Esophagus (tissue), 2 donors: ENCODE measurements around the gene RSL1D1. TPM values are rescaled to one million over a fixed set of nuclear protein-coding genes. Genes with fewer than 3 reads are reported as not detected.
"Not testable (repeated sequence)": the region's sequence is repeated elsewhere in the genome, so short reads cannot be mapped to it uniquely, and the experiment has no call there.

Experiments
- H3K27ac ChIP-seq, 2 donors: one replicate each; pipeline ENCODE4 v1.5.1; 2013; ENCODE audit warnings: low read depth in 2 of 2, mild to moderate bottlenecking in 2 of 2, inconsistent platforms in 1 of 2, low read length in 1 of 2, moderate library complexity in 1 of 2
- H3K27me3 ChIP-seq, 2 donors: one replicate each; pipeline ENCODE4 v1.6.1; 2013; ENCODE audit warnings: low read length in 2 of 2, control low read depth in 1 of 2, mild to moderate bottlenecking in 1 of 2; ENCODE audit not compliant: insufficient read depth in 2 of 2, control insufficient read depth in 1 of 2
- H3K36me3 ChIP-seq, 2 donors: one replicate each; pipeline ENCODE4 v1.6.1; 2013; ENCODE audit warnings: low read length in 1 of 2; ENCODE audit not compliant: control insufficient read depth in 2 of 2, insufficient read depth in 2 of 2
- H3K4me1 ChIP-seq, 2 donors: one replicate each; pipeline ENCODE4 v1.6.1; 2013; ENCODE audit warnings: low read length in 1 of 2; ENCODE audit not compliant: control insufficient read depth in 2 of 2, insufficient read depth in 2 of 2
- H3K4me3 ChIP-seq, 2 donors: one replicate each; pipeline ENCODE4 v1.5.1; 2013; ENCODE audit warnings: low read length in 2 of 2, mild to moderate bottlenecking in 2 of 2, low read depth in 1 of 2, moderate library complexity in 1 of 2
- H3K9me3 ChIP-seq, 2 donors: one replicate each; pipeline ENCODE4 v1.6.1; 2013; ENCODE audit warnings: mild to moderate bottlenecking in 2 of 2, low read depth in 1 of 2, low read length in 1 of 2, moderate library complexity in 1 of 2; ENCODE audit not compliant: control insufficient read depth in 2 of 2, insufficient read depth in 1 of 2
- WGBS, 2 donors: extraction: QIAGEN DNeasy Blood & Tissue Kit; methylation state at CpG; one replicate each; pipeline ENCODE4 v1.1.7; 2013; 5-methylcytosine and 5-hydroxymethylcytosine counted together
- polyA plus RNA-seq, 2 donors: library from polyadenylated mRNA; stranded (reverse); fragments of 200-250 nt; gene quantifications; one replicate each; pipeline ENCODE4 v1.2.3, GENCODE V29; 2013
- donor health status: healthy with polysubstance abuse.
- donor health status: Bipolar disorder and iron deficiency.

The RSL1D1 gene
- polyA plus RNA-seq, 2 donors, result 28.8 to 70.5 TPM

- H3K36me3 ChIP-seq, result peaks cover 8 to 14% of the 10 kb centered on the region in 2 donors
- peaks cover 0 to 2% of the 10 kb centered on the region in 2 donors for H3K4me1 ChIP-seq
- H3K4me3 ChIP-seq, result no peak overlapping the region
- WGBS, 2 donors, result 68 to 74% methylated on average over 6 of the region's 6 CpGs
- H3K27ac ChIP-seq, result no peak overlapping the region
- H3K9me3 ChIP-seq, result no peaks in the 10 kb centered on the region
- no peaks in the 10 kb centered on the region for H3K27me3 ChIP-seq
Measured at GRCh38 chr16:11833951-11834695, 17.2 kb downstream of the RSL1D1 start.

GRCh38 chr16:11828696-11829095 is 22.6 kb downstream of the RSL1D1 start:
- Histone ChIP-seq H3K9me3 (no peaks in the 10 kb centered on the region), H3K4me3 (no peak overlapping the region), H3K27ac (no peak overlapping the region), H3K4me1 (no peaks in the 10 kb centered on the region), H3K36me3 (no peaks in the 10 kb centered on the region), H3K27me3 (no peaks in the 10 kb centered on the region)
- WGBS, 2 donors, result 73 to 80% methylated on average over 5 of the region's 5 CpGs

- WGBS, 2 donors, result 90 to 96% methylated on average over 13 of the region's 13 CpGs
Measured at GRCh38 chr16:11825520-11826165, 25.7 kb downstream of the RSL1D1 start.

GRCh38 chr16:11824362-11824761 is 27.0 kb downstream of the RSL1D1 start:
- WGBS, 2 donors, result 35 to 45% methylated on average over 5 of the region's 5 CpGs
- H3K27ac ChIP-seq, result no peak overlapping the region

More at GRCh38 chr16:11825520-11826165, 25.7 kb downstream of the RSL1D1 start:
- not testable (repeated sequence) for H3K4me3 ChIP-seq, H3K9me3 ChIP-seq, H3K27me3 ChIP-seq, H3K27ac ChIP-seq, H3K36me3 ChIP-seq, H3K4me1 ChIP-seq

GRCh38 chr16:11823645-11824044 is 27.7 kb downstream of the RSL1D1 start:
- not testable (repeated sequence) for H3K27me3 ChIP-seq, H3K36me3 ChIP-seq, H3K4me1 ChIP-seq, H3K4me3 ChIP-seq, H3K27ac ChIP-seq, H3K9me3 ChIP-seq
- 91 to 93% methylated on average over 5 of the region's 5 CpGs for WGBS, 2 donors

More at GRCh38 chr16:11824362-11824761, 27.0 kb downstream of the RSL1D1 start:
- no peak overlapping the region for H3K4me3 ChIP-seq
- H3K36me3 ChIP-seq, result no peaks in the 10 kb centered on the region
- H3K27me3 ChIP-seq, result no peaks in the 10 kb centered on the region
- no peaks in the 10 kb centered on the region for H3K9me3 ChIP-seq
- H3K4me1 ChIP-seq, result no peaks in the 10 kb centered on the region

- Histone ChIP-seq H3K4me1 (no peaks in the 10 kb centered on the region), H3K27ac (no peak overlapping the region), H3K36me3 (no peaks in the 10 kb centered on the region), H3K4me3 (no peak overlapping the region), H3K9me3 (no peaks in the 10 kb centered on the region), H3K27me3 (no peaks in the 10 kb centered on the region)
- 78 to 80% methylated on average over 10 of the region's 10 CpGs for WGBS, 2 donors
Measured at GRCh38 chr16:11819798-11820197, 31.5 kb downstream of the RSL1D1 start.

- not testable (repeated sequence) for H3K4me3 ChIP-seq, H3K9me3 ChIP-seq, H3K36me3 ChIP-seq, H3K27me3 ChIP-seq, H3K4me1 ChIP-seq, H3K27ac ChIP-seq
- WGBS, 2 donors, result 85 to 88% methylated on average over 13 of the region's 13 CpGs
Measured at GRCh38 chr16:11818970-11819369, 32.4 kb downstream of the RSL1D1 start.

GRCh38 chr16:11816123-11816522 is 35.2 kb downstream of the RSL1D1 start:
- H3K9me3 ChIP-seq, result no peaks in the 10 kb centered on the region
- no peaks in the 10 kb centered on the region for H3K27me3 ChIP-seq
- no peaks in the 10 kb centered on the region for H3K4me1 ChIP-seq
- 67 to 85% methylated on average over 5 of the region's 5 CpGs for WGBS, 2 donors
- H3K4me3 ChIP-seq, result no peak overlapping the region
- H3K27ac ChIP-seq, result no peak overlapping the region
- H3K36me3 ChIP-seq, result no peaks in the 10 kb centered on the region

- not testable (repeated sequence) for H3K4me3 ChIP-seq, H3K27me3 ChIP-seq, H3K4me1 ChIP-seq, H3K36me3 ChIP-seq, H3K27ac ChIP-seq, H3K9me3 ChIP-seq
- WGBS, 2 donors, result 87 to 90% methylated on average over 4 of the region's 4 CpGs
Measured at GRCh38 chr16:11814800-11815199, 36.5 kb downstream of the RSL1D1 start.

- Histone ChIP-seq H3K36me3 (no peaks in the 10 kb centered on the region), H3K4me3 (no peak overlapping the region), H3K9me3 (no peaks in the 10 kb centered on the region), H3K27me3 (no peaks in the 10 kb centered on the region), H3K4me1 (no peaks in the 10 kb centered on the region), H3K27ac (no peak overlapping the region)
- WGBS, 2 donors, result 70 to 75% methylated on average over 8 of the region's 8 CpGs
Measured at GRCh38 chr16:11806721-11807120, 44.6 kb downstream of the RSL1D1 start.
